Lower leg skin (tissue), 3 donors: ENCODE data around the gene ATP6V1F.
A peak's percentile ranks its signal among the peaks of the same experiment; 100 is the strongest.

ENCODE experiments used
- POLR2A ChIP-seq, 2 donors: fragments of 450-650 bp; IDR thresholded peaks; one replicate each; pipeline ENCODE4 v1.6.1; 2016 to 2017; ENCODE audit warnings: antibody characterized with exemption in 2 of 2, mild to moderate bottlenecking in 1 of 2, moderate library complexity in 1 of 2
- TF ChIP-seq, protein P1 (sequence below), 3 donors: fragments of 450-650 bp; IDR thresholded peaks; one replicate each; pipeline ENCODE4 v1.5.1; 2016; ENCODE audit warnings: antibody characterized with exemption in 3 of 3, mild to moderate bottlenecking in 3 of 3, moderate library complexity in 2 of 3

DNA sequence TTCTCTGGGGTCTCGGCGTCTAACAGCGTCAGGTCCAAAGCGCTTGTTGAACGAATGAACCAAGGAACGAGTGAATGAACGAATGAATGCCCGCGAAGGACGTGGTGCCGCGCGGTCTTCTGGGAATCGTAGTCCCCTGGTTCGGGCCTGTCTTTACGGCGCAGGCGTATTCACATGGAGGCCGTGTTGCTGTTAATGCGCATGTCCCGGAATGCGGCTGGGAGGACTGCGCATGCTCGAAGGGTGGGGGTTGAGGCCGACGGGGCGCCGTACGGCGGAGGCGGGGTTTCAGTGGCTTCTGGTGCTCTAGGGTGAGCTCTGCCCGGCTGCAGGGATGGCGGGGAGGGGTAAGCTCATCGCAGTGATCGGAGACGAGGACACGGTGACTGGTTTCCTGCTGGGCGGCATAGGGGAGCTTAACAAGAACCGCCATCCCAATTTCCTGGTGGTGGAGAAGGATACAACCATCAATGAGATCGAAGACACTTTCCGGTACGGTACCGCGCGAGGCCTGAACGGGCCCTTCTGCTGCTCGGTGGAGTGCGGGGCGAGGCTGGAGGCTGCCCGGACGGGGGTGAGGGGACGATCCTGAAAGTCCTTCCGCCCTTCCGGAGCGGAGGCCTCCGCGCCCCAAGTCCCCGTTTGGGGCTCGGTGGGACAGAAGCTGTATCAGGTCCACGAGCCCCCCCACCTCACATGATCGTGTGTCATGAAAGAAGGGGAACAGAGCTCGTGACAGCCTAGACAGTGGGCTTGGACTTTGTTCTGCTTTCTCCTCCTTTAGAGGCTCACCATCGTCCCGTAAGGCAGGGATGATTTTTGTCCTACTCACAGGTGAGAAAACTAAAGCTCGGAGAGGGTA lies at the start of gene ATP6V1F:
- TF ChIP-seq, protein P1, sequence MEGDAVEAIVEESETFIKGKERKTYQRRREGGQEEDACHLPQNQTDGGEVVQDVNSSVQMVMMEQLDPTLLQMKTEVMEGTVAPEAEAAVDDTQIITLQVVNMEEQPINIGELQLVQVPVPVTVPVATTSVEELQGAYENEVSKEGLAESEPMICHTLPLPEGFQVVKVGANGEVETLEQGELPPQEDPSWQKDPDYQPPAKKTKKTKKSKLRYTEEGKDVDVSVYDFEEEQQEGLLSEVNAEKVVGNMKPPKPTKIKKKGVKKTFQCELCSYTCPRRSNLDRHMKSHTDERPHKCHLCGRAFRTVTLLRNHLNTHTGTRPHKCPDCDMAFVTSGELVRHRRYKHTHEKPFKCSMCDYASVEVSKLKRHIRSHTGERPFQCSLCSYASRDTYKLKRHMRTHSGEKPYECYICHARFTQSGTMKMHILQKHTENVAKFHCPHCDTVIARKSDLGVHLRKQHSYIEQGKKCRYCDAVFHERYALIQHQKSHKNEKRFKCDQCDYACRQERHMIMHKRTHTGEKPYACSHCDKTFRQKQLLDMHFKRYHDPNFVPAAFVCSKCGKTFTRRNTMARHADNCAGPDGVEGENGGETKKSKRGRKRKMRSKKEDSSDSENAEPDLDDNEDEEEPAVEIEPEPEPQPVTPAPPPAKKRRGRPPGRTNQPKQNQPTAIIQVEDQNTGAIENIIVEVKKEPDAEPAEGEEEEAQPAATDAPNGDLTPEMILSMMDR (IDR thresholded peaks at IDR 0.05): no peak
- TF ChIP-seq POLR2A (IDR thresholded peaks at IDR 0.05): peak in 1 of 2 donors; percentile 69
